D721Med (cell line): ENCODE results near the gene FBRSL1.

Source experiments
- DNase-seq: peaks from one replicate; pipeline ENCODE4 v3.0.0; 2011; ENCODE audit warnings: low spot score; ENCODE audit not compliant: insufficient read length
- FAIRE-seq: peaks from 2 replicates; lab custom pipeline; 2011; peaks lifted over from hg19 to GRCh38; lab: Jason Lieb, UNC
- CTCF ChIP-seq: IDR thresholded peaks from 2 replicates; pipeline ENCODE4 v1.5.1; 2012; ENCODE audit warnings: mild to moderate bottlenecking, control low read depth; ENCODE audit not compliant: insufficient read depth; ENCODE audit errors: missing control alignments

FBRSL1 gene

DNA sequence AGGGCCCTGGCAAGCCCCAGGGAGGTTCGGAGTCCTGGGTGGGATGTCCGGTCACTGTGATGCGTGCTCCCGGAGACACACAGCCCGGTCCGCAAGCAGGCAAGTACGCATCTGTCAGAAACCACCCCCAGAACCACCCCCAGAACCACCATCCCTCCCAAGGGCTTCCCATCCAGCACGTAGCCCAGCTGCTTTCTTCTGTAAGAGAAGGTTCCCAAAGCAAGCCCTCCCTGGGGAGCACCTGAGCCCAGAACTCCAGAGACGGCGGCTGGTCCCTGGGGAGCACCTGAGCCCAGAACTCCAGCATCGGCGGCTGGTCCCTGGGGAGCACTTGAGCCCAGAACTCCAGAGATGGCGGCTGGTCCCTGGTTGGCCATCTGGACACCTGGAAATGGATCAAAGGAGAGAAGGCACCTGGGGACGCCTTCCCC lies 2.6 kb upstream of the FBRSL1 start:
- no peak for DNase-seq
- no peak for TF ChIP-seq CTCF
- no peak for FAIRE-seq

- DNase-seq (no peak), FAIRE-seq (no peak)
- no peak for TF ChIP-seq CTCF
Observed at GRCh38 chr12:132488127-132489077, 1.5 kb upstream of the FBRSL1 start.

DNA sequence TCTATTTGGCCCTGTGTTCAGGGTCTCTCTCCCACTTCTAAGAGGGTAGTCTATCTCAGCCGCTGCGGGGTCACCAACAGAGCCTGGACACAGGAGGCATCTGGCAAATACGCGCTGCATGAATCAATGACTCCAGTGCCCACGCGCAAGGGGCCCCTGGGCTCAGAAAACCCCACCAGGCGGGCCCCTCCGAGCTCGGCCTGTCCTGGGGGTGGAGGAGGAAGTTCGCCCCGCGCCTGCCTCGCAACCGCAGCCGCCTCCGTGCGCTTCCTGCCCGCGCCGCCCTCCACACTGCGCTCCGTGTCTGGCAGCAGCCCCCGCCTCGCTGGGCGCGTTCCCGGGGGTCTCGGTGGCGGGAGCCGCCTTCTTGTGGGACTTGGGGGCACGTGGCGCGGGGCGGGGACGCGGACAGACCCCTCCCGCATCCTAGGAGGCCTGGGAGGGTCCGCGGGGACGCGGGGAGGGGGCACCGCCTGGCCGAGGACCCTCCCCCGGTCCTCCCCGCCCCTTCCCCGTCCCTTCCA lies 811 bp upstream of the FBRSL1 start:
- no peak for TF ChIP-seq CTCF
- no peak for DNase-seq
- no peak for FAIRE-seq

- DNase-seq (no peak), FAIRE-seq (no peak)
- TF ChIP-seq CTCF, result no peak
Observed at GRCh38 chr12:132490422-132491137, 629 bp downstream of the FBRSL1 start.

DNA sequence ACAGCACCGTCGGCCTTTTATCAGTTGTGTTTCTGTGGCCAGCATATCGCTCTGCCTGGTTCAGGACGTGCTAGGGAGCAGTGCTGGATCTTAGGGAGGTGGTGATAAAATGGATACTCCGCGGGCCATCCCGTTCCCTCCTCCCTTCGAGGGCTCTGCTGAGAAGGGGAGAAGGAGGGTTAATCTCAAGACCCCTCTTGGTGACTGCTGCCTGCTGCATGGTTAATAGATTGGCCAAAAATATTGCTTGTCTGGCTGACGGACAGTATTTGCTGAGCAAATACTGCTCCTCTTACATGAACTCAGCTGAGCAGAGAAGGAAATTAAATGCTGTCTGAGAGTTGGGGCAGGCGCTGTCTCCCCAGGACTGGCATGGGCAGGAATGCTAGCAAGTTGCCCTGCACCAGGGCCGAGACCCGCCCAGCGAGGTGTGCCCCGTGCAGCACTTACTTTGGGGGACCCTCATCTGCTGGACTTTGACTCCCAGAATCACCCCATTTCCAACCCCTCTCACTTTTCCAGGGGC lies 1.2 kb downstream of the FBRSL1 start:
- DNase-seq (no peak), FAIRE-seq (no peak)
- no peak for TF ChIP-seq CTCF

DNA sequence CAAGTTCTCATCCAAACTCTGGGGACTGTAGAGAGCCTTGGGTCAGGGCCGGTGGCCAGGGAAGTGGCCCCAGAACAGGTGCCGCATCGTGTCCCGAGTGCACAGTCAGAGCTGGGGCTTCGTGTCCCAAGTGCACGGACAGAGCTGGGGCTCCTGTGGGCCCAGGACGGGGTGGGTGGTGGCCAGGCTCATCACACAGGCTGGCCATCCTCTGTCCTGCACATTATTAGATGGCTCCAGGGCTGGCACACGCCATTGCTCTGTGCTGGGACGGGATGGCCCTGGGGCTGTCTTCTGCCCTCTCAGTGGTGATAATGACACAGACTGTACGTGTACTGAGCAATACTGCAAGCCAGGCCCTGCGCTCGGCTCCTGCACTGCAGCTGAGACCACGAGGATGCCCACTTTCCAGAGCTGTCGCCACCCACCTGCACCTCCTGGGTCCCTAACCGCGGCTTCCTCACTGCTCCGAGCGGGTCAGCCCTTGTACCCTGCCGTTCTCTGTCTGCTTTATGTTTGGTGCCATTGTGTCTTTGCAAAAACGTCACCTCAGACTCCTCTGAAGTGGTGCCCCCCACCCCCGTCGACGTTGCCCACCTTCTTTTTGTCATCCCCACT lies 1.9 kb downstream of the FBRSL1 start:
- no peak for FAIRE-seq
- DNase-seq, result no peak
- no peak for TF ChIP-seq CTCF
